Activated CD8-positive, alpha-beta memory T cell treated with anti-CD3 and anti-CD28 coated beads, Interleukin-2, amount 50 U/mL, for 24 hours (primary cell): ENCODE measurements around the gene CTNND1.

Experiments
- DNase-seq: peaks from one replicate; pipeline ENCODE4 v3.0.0-alpha.2; 2020; ENCODE audit errors: extremely low read depth

Gene CTNND1

DNA sequence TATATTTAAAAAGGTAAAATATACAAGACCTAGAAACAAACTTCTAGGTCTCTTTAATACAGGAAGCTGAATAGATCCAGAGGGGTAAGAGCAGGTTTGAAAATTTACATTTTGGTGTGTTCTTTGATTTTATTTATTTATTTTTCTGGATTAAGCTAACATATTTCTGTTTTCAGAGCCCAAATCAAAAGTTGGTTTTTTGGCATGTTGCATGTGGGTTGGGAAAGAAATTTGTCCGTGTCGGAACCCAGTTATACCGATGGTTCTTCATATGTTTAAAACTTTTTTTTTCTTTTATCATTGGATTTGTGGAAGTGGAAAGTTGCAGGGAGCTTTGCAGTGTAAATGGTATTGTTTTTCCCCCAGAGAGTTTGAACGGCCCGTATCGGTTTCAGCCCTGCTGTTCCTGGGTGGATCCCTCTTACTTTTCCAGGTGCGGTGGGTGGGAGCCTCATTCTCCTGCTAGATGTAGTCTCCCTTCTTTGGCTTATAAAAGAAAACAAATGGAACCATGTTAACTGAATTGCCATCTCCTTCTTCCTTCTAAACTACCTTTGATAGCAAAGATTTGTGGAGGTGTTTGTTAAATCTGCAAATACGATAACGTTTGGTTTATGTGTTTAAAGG lies 746 bp downstream of the CTNND1 start:
- no peak for DNase-seq

DNA sequence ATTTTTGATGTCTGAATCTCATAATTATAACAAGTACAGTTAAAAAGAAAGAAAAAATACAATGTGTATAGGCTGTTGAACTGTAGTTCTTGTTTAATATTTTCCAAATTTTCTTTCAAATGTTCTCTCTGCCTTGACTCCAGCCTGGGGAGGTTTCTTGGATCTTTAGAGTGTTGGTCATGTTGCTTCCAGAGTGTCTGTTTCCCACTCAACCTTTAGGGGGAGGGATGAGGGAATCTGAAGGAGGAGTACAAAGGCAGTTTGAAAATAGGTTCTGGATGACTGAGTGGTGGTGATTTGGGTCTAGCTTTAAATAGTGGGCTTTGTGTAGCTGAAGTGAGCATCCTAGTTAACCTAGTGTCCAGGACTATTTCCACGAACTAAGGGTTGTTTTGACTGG lies 2.0 kb downstream of the CTNND1 start:
- no peak for DNase-seq

DNA sequence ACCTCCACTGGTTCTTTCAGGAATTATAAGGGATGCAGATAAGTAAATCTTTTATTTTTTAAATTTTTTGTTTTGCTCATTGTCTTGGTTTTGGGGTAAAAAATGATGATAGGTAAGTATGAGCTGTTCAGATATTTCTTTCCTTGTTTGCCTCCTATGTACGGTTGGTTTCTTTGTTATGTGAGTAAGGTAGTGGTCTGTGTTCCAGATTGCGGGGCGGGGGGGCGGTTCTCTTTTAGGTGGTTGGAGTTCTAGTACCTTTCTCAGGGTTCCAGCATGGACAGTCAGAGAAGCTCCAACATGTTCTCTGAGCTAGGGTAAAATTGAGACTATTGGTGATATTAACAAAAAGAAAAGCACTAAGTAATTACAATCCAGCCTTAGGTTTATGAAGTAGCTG lies 2.4 kb downstream of the CTNND1 start:
- DNase-seq: no peak

DNA sequence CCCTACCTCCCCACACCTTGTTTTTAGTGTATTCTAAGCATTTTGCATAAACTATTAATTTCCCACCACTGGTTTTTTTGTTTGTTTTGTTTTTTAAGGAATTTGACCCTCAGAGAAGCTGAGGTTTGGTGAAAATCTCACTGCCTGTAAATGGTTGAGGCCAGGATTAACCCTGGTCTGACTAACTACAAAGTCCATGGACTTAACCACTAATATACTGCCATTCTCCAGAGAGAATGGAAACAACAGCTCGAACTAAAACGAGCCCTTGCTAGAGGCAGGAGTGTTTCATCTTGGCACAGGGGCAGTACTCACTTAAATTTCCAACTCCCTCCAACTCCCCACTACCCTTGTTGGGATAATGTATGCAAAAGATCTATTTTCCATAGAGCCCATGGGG lies 3.0 kb downstream of the CTNND1 start:
- DNase-seq: no peak

DNA sequence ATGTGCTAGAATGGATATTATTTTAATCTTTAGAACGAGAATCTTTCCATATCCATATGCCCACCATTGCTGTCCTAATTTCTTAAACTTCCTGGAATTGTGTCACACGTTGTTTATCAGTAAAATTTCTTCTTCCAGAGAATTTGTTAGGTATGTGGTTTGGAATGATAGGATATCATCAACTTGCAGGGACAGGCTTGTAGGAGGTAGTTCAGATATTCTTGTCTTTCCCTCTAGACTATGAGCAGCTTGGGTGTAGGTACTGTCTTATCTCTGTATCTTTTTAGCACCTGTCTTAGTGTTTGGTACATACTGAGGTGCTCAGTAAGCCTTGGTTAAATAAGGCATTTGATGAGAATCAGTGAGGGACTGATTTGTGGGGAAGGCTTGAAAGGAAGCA lies 3.4 kb downstream of the CTNND1 start:
- DNase-seq: no peak

DNA sequence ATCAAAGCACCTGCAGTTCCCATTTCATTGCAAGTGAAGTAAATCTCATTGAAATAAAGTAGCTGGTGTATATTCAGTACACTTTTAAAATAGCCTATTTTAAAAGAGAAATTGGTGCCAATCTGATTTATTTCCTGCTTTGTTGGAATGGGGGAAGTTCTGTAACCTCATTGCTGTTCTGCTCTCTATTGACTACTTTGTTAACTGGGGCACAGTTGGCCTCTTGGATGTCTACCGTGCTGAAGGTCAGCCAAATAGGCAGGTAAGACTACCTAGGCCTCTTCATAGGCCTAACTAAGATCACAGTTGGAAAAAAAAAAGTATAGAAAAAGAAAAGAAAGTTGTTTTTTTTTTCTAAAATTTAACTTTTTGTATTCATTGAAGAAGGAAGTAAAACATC lies 9.2 kb downstream of the CTNND1 start:
- no peak for DNase-seq

DNA sequence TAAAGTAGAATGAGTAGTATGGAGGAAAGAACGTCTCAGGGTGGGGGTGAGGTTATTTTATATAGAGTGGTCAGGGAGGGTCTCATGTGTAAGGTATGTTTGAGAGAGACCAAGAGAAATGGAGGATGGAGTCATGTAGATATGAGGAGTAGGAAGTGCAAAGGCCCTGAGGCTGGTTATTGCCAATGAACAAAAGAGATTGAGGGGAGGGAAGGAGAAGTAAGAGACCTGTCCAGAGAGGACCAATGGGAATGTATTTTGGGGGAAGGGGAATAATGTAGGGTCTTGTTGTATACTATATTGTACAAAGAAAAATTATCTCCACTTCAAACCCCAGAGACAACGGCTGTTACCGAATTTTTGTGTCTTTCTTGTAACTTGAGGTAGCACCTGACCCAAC lies 9.8 kb downstream of the CTNND1 start:
- DNase-seq: no peak

DNA sequence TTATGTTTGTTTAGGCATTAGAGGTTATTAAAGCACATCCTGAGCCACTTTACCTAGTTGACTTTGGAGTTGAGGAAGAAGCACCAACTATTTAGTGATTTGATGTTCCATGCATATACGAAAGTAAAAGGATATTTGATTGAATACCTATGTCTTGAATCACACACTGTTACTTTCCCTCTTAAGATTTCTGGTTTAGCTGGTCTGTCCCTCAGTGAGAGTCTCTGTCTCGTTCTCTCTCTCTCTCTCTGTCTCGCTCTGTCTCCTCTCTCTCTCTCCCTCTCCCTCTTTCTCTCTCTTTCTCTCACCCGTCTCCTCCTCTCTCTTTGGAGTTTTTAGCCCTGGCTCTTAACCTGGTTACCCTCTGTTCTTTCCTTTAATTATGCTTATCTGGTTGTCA lies 11.0 kb downstream of the CTNND1 start:
- DNase-seq: no peak

DNA sequence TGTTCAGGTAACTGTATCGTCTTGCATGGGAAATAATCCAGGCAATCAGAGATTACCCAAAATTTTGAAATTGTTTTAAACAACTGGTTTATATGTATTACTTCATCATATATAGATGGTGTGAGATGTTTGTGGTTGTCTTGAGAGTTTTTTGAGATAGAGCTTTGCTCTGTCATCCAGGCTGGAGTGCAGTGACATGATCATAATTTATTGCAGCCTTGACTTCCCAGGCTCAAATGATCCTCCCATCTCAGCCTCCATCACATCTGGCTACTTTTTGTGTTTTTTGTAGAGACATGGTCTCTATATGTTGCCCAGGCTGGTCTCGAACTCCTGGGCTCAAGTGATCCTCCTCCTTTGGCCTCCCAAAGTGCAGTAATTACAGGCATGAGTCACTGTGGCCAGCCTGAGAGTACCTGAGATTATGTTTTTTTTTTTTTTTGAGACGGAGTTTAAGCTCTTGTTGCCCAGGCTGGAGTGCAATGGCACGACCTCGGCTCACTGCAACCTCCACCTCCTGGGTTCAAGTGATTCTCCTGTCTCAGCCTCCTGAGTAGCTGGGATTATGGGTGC lies 11.5 kb downstream of the CTNND1 start:
- no peak for DNase-seq

DNA sequence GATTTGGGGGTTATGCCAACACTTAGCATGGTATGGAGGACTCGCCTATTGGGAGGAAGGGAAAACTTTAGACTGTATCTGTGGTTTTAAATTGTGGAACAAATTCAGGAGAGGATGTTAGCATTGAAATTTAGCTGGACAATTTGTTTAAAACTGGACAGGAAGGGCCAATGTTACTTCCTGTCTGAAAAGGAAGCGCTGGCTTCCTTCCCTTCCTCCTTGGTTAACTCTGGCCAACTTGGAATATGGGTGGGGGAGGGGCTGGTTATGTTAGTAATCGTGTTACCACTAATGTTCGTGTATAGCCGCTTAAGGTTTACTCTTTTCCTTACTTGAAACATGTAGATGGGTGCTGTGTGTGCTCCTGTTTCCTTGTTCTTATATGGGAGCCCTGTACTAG lies 13.9 kb downstream of the CTNND1 start:
- DNase-seq: no peak

DNA sequence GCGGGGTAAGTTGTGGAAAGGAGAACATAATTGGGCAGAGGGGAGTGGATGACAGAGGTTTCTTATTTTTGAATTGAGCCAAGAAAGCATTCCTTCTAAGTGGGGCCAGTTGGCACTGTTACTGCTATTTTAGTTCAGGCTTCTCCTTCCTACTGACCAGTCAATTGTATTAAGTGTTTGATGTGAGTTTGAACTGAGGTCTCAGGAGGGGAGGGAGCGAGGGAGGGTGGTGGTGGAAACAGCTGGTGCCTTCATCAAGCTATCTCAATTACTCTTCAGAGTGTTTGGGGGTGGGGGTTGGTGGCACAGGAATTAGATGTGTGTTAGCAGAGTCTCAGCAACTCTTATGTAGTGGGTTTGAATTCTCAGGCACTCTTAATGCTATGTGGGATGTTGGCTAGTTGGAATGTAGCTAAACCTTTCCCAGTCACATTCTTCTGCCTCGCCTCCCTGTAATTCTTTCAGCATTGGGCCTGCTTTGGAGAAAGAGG lies 14.5 kb downstream of the CTNND1 start:
- no peak for DNase-seq

DNA sequence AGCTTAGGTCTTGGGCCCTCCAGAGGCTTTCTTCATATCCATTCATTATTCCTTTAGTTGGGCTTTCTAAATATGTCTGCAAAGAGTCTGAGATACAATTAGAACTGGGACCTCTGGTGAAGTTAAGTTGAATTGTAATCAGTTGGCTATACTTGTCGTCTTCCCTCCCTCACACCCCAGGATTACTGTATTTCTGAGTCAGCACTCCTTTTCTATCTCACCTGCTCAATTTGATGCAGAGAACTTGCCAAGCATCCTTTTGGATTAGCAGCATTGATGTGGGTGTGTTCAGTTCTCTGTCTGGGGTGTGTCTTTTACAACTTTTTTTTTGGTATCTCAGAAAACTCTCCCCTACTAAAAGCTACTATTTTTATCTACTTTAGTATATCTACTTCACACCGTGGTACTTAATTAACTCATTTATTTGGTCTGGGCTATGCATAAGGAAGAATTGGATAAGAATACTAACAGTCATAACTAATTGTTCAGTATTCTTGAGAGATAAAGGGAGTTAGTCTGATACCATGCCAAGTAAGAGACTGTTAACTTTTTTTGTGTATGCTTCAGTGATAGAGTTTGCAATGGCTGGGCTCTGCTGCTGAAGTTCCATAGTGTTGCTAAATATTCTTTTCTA lies 15.1 kb downstream of the CTNND1 start:
- no peak for DNase-seq

DNA sequence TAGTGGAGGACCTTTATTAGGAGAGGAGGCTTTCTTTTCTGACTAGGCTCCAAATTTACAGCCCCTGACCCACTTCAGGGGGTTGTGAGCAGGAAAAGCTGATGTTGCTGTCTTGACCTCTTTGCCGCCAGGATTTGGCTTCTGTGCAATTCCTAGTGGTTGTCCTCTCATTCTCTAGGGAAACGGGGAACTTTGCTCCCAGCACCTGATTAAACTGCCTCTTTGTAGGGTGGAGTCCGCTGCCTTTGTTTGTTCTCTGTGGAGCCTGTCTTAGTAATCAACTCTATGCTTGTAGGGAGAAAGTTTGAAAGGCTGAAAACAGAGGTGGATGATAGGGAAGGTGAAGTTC lies 16.3 kb downstream of the CTNND1 start:
- DNase-seq: no peak

DNA sequence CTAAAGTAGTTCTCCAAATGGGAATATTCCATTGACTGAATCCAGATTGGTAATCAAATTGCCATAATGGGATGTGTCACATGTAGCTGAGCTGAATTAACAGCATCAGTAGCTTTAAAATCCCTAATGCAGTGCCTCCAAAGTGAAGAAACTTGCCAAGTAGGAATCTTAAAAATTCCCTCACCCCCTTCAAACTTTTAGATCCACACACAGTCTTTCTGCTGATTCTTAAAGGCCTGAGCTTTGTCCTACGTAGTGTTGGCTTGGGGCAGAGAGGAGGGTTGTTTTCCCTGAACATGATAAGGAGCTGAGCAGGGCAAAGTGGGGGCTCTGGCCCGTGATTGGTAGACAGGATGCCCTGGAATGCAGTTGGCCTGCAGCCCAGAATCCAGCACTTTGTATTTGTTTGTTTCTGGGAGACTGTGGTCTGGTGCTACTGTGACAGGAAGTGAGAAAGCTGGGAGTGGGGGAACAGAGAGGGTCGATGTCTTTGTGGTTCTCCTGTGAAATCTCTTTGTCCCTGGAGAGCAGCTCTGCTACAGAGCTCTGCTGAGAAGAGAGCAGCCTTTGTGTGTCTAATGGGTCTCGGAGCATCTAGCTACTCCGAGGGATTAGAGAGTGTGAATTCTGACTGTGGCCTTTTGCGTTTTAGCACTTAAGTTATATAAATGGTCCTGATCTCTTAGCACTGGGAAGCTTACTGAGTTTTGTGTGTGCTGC lies 16.9 kb downstream of the CTNND1 start:
- no peak for DNase-seq

DNA sequence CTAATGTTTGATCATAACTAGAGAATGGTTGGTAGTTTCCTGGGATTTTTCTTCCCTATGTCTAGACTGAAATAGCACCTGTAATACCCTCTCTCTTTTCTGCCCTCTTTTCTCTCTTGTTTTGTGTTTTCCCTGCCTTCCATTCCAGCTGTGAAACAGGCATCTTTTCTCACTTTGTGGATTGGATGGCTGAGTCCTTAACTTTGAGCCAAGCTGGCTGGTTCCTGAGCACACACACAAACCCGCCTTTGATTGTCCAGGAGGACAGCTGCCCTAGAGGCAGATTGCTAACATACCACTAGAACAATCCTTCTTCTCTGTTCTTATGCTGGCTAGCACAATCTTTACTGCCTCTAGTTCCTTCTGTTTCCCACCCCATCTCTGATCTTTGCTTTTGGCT lies 17.7 kb downstream of the CTNND1 start:
- no peak for DNase-seq

DNA sequence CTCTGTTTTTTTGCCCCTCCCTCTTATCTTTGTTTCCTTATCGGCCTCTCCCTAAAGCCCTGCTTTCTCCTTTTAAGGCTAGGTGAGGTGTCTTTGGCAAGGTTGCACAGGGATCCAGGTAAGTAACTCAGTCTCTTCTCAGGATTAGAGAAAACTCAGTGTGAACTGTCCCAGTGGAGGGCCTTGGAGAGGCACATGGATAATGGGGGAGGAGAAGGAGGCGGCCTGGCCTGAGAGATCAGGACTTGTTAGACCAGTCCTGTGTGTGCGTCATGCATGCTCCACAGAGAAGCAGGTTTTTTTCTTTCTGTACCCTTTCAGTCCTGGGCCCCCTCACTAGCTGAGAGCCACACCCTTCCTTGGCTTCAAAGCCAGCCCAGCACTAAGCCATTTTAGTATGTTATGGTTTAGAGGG lies 19.9 kb downstream of the CTNND1 start:
- DNase-seq: no peak

DNA sequence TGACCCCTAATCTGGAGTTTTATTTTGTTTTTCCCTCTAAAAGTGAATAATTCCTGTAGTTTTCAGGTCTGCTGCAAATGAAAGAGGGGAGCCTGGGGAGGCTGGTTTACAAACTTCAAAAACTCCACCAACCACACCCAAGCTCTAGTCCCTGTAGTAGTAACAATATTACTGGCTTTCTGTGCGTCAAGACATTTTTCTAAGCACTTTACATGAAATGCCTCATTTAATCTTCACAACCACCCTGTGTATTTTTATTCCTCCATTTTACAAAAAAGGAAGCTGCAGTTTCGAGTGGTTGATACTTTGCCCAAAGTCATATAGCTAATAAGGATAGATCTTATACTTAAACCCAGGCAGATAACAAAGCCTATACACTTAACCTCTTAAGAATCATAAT lies 23.5 kb downstream of the CTNND1 start:
- no peak for DNase-seq

DNA sequence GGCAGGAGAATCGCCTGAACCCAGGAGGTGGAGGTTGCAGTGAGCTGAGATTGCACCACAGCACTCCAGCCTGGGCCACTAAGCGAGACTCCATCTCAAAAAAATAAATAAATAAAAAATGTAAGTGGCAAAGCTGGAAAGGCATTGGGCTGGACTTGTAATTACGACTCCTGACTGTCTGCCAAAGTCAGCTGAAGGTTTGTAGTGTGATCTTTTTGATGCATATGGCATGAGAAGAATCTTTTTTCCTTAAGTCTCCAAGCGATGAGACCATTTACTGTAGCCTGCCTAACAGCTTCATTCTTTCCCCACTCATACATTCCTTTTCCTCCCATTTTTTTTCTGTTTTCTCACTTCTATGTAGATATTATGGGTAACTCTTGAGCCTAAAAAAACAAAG lies 24.8 kb downstream of the CTNND1 start:
- DNase-seq: no peak

DNA sequence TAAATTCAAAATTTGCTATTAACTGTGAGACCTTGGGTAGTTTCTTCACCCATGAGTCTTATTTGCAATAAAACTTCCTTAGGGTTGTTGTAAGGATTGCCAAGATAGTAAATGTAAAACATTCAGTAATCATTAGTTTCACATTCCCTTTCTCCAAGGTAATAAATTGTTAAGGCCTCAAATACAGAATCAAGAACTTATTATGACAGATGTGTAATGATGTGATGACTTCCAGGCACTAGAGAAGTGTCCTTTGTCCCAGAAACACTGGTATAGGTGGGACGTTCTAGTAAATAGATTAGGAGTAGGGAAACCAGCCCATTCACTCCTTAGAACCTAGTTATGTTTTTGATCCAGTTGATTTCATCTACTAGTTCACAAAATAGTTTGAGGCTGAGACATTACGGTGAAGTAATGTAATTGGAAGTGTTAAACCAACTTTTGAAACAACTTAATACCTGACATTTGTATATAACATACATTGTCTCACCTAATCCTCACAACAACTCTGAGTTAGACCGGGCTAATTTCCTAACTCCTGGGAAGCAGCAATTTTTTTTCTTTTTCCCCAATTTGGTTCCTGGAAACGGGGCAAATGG lies 25.5 kb downstream of the CTNND1 start:
- no peak for DNase-seq

DNA sequence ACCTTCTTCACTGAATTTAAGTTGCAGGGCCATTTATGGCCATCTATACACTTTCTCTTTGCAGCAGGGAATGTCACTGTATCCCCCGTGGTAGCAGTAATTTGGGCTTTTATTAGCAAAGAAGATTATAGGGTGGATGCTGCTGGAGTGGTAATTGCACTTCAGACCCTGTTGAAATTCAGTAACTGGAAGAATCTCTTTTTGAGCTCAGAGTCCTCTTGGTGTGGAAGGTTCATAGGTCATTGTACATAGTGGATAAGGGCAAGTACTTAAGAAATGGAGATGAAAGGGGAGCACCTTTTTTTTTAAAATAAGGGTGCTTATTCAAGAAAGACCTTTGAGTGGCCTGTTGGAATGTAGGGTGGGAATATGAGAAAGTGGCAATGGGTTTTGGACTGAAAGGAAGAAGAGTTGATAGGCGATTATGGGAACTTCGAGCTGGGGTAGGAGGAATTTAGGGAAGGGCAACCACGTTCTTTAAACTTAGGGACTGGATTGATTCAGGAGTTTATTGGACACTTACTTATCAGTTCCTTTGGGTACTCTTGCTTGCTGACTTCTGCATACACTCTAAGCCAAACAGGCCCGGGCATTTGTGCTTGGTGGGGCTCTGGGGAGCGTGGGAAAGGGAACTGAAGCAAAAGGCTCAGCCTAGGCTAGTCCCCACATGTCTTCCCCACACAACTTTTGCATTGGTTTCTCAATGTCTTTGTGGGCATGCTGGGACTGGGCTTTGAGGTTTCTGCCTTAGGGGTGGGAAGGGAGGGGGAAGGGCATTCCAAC lies 26.5 kb downstream of the CTNND1 start:
- DNase-seq: no peak

DNA sequence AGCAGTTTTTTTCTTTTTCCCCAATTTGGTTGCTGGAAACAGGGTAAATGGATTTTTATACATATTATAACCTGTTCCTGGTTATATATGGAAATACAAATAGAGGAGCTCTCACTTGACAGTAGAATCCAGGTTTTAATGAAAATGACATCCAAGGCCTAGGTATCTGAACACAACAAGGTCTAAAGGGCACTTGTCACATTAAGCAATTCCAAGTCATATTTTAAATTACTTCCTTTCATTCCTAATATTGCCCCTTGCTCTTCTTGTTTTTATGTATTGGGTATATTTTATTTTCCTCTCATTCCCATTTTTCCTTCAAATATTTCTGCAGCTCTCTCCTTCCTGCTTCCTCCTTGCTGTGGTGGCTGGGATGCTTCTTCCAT lies 27.1 kb downstream of the CTNND1 start:
- DNase-seq: no peak
